NB4 (cell line): ENCODE measurements around the gene TCTN2.

Source experiments
- DNase-seq: peaks from one replicate; pipeline ENCODE4 v3.0.0; 2010; ENCODE audit warnings: low read depth
- H3K4me3 ChIP-seq: one replicate; pipeline ENCODE4 v1.5.1; 2011; ENCODE audit warnings: mild to moderate bottlenecking, low read depth, low read length, moderate library complexity
- CTCF ChIP-seq: IDR thresholded peaks from one replicate; pipeline ENCODE4 v1.5.1; 2012; ENCODE audit warnings: low read depth, low read length
- MAX ChIP-seq: IDR thresholded peaks from 2 replicates; pipeline ENCODE4 v1.6.1; 2011; ENCODE audit warnings: low read depth, low read length
- MYC ChIP-seq: IDR thresholded peaks from 2 replicates; pipeline ENCODE4 v1.6.1; 2011; ENCODE audit warnings: low read depth, low read length
- POLR2A ChIP-seq: IDR thresholded peaks from 2 replicates; pipeline ENCODE4 v1.6.1; 2011; ENCODE audit warnings: mild to moderate bottlenecking; ENCODE audit not compliant: insufficient read length; ENCODE audit errors: extremely low read depth

The TCTN2 gene

GRCh38 chr12:123754041-123754772, 83.3 kb downstream of the TCTN2 start:
- TF ChIP-seq MAX (no peak), POLR2A (no peak), MYC (no peak), CTCF (no peak)
- no peak for DNase-seq
- H3K4me3 ChIP-seq: no peak overlapping the region

DNA sequence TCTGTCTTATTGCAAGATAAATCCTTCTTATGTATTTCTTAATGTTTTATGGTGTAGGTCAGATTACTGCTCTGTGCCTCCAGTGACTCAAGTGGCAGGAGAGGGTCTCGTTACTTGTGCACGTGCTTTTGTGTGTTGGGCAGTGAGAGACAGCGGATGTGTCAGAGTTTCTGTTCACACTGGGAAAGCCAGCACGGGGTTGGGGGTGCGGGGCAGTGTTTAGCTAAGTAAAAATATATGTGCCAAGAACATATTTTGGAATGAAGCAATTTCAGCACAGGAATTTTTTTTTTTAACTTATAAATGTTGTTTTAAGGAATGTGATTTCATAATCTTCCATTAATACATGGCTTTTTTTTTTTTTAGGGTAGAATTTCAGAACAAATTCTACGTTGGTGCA, 86.6 kb downstream of the TCTN2 start:
- no peak for DNase-seq
- TF ChIP-seq CTCF: no peak
- TF ChIP-seq MYC: no peak
- TF ChIP-seq MAX: no peak
- H3K4me3 ChIP-seq: no peak overlapping the region
